CD4-positive, alpha-beta T cell treated with Interleukin-6 for 4 hours (primary cell): ENCODE results near the gene KCNJ15.
"Not testable (repeated sequence)": the region's sequence is repeated elsewhere in the genome, so short reads cannot be mapped to it uniquely, and the experiment has no call there.

Experiments used
- DNase-seq: peaks from one replicate; pipeline ENCODE4 v3.0.0-alpha.2; 2020; ENCODE audit warnings: mixed read lengths

The KCNJ15 gene

GRCh38 chr21:38244885-38245869, 11.6 kb upstream of the KCNJ15 start:
- DNase-seq, result peak; percentile 78

DNA sequence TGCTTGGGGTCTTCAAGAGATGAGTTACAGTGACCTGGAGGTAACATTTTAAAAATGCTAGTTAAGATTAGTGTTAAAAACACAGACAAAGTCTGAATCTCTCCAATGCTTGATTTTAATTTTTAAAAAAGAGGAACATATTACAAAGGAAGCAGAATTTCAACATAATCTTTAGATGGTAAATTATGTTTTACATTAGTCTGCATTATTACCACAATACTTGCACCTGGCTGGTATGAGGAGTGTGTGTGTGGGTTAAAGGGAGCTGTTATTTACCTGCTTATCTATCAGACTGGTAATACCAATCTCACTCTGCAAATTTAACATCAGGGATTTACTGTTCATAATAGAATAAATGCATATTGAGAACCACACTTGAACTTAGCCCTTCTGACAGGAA, 10.3 kb upstream of the KCNJ15 start:
- no peak for DNase-seq

DNA sequence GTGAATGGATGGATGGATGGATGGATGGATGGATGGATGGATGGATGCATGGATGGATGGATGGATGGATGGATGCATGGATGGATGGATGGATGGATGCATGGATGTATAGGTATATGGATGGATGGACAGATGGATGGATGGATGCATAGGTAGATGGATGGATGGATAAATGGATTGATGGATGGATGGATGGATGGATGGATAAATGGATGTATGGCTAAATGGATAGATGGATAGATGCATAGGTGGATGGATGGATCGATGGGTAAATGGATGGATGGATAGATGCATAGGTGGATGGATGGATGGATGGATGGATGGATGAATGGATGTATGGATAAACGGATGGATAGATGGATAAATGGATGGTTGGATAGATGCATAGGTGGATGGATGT, 9.7 kb upstream of the KCNJ15 start:
- DNase-seq, result not testable (repeated sequence)

- no peak for DNase-seq
Measured at GRCh38 chr21:38247738-38248510, 8.9 kb upstream of the KCNJ15 start.

- no peak for DNase-seq
Measured at GRCh38 chr21:38249256-38249655, 7.5 kb upstream of the KCNJ15 start.

DNA sequence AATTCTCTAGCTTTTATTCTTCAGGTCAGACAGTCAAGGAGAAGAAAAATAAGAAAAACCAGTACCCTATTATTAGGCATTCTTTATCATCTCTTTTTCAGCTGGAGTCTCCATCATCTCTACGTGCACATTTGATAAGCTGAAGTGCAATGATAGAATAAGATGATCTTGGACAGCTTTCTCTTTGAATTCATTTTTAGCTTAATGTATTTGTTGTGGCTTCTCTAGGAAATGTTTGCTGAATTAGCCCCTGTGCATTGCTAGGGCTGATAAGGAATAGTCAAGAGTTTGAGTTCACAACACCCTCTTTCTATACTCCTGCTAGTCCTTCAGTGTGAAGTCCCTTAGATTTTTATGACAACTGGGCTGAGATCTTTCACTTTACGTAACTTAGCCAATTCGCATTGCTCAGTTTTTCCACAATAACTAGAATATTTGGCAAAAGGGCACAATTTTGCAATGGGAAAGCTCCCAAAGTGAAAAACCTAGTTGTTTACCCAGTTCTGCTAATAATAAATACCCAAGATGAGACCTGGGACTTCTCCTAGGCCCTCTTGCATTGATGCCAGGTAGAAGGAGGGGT, 7.0 kb upstream of the KCNJ15 start:
- no peak for DNase-seq

- DNase-seq, result no peak
Measured at GRCh38 chr21:38250991-38251418, 5.8 kb upstream of the KCNJ15 start.

DNA sequence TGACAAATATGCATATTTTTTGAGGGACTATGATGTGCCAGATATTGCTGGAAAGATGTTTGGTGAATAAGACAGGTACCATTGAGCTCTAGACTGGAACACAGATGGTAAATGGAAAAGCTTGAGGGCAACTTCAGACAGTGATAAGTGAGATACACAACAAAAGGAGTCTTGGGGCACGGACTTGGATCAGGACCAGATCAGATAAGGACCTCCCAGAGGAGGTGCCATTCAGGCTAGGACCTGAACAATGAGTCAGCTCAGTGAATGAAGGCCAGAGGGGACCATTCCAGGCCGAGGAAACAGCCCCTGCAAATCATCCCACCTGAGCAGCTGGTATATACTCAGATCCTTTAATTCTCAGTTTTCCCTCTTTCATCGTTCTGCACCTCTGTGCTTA, 1.8 kb upstream of the KCNJ15 start:
- no peak for DNase-seq

DNA sequence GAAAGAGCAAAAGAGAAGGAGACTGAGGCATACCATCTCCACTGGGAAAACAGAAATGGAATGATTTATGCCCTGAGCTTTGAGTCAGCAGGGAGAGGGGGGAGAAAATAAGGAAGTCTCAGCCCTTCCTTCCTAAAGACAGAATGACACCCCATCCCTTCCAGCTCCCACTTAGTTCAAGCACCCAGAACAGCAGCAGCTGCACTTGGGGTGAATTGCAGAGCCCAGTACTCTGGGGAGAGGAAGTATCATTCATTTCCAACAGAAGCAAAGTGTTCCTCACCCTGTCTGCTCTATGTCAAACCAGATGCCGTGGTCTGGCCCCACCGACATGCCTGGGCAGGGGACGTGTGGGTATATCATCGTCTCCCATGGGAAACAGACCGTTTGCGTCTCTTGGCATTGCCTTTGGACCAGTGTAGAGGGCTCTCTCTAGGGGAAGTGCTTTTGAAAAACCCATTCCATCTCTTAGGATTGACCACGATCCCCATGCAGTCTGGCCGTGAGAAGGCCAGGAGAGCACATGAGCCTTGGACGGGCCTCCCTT, 1.1 kb upstream of the KCNJ15 start:
- DNase-seq, result no peak

- no peak for DNase-seq
Measured at GRCh38 chr21:38257667-38258066, 876 bp downstream of the KCNJ15 start.

- DNase-seq, result no peak
Measured at GRCh38 chr21:38258521-38259485, 2.0 kb downstream of the KCNJ15 start.

GRCh38 chr21:38259665-38260064, 2.9 kb downstream of the KCNJ15 start:
- no peak for DNase-seq

DNA sequence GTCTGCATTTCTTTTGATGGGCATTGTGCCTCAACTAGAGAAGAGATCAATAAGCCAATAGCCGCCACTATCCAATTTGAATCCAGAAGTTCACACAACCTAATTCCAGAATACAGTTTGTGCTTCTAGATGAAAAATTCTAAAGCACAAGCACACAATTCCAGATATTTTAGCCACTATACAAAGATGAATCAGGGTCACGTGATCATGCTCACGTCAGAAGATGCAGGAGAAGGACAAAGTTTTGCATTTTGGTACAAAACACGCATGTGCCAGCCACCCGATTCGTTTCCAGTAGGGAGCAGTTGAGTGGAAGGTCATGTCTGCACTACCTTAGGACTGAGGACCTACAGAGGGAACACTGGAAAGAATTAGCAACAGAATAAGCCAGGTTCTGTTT, 3.6 kb downstream of the KCNJ15 start:
- no peak for DNase-seq

DNA sequence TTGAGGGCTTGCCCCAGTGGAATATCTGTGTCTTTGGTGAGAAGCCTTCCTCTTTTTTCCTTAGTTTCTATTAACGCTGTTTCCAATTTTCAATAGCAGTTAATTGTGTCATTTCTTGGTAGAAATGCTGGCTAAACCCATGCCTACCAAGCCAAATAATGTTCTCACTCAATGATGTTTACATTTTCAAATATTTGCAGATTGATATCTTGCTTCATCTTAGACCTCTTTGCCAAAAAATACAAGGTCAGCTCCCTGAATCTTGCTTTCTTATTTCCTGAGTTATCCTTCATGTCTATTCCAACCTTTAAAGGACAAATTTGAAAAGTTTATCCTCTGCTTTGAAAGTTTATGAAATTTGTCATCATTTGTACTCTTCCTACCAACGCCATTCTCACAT, 5.1 kb downstream of the KCNJ15 start:
- DNase-seq, result no peak

- no peak for DNase-seq
Measured at GRCh38 chr21:38263493-38263892, 6.7 kb downstream of the KCNJ15 start.

- no peak for DNase-seq
Measured at GRCh38 chr21:38264571-38264970, 7.8 kb downstream of the KCNJ15 start.

- DNase-seq, result no peak
Measured at GRCh38 chr21:38265166-38265565, 8.4 kb downstream of the KCNJ15 start.

GRCh38 chr21:38266732-38267131, 9.9 kb downstream of the KCNJ15 start:
- DNase-seq, result no peak

DNA sequence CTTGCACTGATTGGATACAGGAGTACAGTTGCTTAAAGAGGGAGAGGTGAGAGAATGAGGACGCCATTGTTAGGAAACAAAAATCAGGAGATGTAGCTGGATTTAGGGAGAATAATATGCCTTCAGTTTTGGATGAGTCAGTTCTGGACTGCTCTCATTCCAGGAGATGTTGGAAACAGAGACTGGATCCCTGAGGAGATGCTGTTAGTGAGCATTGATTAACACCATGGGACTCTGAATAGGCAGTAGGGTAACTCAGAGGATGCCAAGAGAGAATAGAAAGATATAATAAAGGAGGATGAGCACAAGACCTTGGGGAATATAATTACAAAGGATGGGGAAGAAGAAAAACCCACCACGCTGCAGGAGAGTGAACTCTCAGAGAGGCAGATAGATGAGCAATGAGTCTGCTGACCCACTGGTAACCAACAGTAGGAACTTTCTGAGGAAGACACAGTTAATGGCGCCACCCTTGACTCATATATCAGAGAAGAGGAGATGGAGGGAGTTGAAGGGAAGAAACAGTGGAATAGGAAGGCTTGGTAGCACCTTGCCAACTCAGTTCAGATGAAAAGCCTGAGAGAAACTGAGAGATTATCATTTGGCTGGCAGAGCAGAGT, 10.5 kb downstream of the KCNJ15 start:
- DNase-seq, result no peak

GRCh38 chr21:38267991-38268863, 11.4 kb downstream of the KCNJ15 start:
- no peak for DNase-seq
